GM18951 (cell line): ENCODE data around the gene TDRD5.
"Not testable (repeated sequence)": the region's sequence is repeated elsewhere in the genome, so short reads cannot be mapped to it uniquely, and the experiment has no call there.

ENCODE experiments used
- POLR2A ChIP-seq: IDR thresholded peaks from 4 replicates; pipeline ENCODE4 v1.6.1; 2011; ENCODE audit warnings: mild to moderate bottlenecking; ENCODE audit not compliant: insufficient read length, insufficient read depth; ENCODE audit errors: extremely low read depth
- in situ Hi-C: fragments of 300-500 bp; cut with MboI; formaldehyde crosslinking; loops from one replicate; pipeline ENCODE4 v1.12.0; 2022; ENCODE audit warnings: low sequenced_read_pairs, mixed read lengths, inconsistent platforms; ENCODE audit not compliant: unreplicated experiment

Gene TDRD5

DNA sequence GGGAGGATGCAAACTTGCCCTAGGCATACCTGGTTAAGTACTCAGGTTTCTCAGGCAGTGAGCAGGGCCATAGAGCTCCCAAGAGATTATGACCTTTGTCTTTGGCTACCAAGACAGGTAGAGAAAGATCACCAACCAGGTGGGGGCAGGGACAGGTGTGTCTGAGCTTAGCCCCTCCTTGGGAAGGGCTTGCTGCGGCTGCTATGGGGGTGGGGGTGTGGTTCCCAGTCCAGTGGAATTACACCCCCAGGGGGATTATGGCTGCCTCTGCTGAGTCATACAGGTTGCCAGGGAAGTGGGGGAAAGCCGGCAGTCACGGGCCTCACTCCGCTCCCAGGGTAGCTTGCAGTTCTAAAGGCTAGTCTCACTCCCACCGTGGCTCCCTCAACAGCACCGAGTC is 86.2 kb downstream of the TDRD5 start:
- TF ChIP-seq POLR2A: no peak

DNA sequence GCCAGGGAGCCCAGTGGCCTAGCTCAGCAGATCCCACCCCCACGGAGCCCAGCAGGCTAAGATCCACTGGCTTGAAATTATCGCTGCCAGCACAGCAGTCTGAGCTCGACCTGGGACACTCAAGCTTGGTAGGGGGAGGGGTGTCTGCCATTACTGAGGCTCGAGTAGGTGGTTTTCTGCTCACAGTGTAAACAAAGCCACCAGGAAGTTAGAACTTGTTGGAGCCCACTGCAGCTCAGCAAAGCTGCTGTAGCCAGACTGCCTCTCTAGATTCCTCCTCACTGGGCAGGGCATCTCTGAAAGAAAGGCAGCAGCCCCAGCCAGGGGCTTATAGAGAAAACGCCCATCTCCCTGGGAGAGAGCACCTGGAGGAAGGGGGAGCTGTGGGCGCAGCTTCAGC is 102.9 kb downstream of the TDRD5 start:
- in situ Hi-C loops: not testable (repeated sequence)

More for the DNA sequence above, 86.2 kb downstream of the TDRD5 start:
- in situ Hi-C loops: no loop called here

DNA sequence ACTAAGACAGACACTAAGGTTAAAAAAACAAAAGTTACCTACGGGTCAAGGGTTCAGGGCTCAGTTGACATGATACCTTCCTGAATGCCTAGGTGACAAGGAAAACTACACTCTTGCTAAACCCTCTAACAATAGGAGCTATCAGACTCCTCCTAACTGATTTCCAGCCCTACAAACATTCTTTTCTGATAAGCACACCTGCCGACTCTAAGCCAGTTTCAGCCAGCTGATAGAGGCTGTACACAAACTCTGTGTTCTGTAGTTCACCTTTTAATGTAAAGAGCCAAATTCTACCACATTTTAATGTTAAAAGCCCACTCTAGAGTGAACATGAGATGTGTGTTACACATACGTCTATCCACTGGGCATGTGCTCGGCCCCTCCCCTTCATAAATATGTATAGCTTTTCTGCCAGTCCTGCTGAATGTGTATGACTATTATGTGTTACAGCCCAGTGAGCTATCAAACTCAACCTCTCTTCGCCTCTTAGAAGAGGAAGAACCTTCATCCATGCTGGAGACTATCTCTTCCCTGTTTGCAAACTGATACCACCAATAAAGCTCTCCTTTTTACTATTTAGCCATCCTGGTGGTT is 111.4 kb downstream of the TDRD5 start:
- in situ Hi-C loops: loop anchor here (10.0 to 25.0 kb wide), 2 partner anchors 112 to 484 kb away; no protein-coding TSS in a partner anchor
- no peak for TF ChIP-seq POLR2A

DNA sequence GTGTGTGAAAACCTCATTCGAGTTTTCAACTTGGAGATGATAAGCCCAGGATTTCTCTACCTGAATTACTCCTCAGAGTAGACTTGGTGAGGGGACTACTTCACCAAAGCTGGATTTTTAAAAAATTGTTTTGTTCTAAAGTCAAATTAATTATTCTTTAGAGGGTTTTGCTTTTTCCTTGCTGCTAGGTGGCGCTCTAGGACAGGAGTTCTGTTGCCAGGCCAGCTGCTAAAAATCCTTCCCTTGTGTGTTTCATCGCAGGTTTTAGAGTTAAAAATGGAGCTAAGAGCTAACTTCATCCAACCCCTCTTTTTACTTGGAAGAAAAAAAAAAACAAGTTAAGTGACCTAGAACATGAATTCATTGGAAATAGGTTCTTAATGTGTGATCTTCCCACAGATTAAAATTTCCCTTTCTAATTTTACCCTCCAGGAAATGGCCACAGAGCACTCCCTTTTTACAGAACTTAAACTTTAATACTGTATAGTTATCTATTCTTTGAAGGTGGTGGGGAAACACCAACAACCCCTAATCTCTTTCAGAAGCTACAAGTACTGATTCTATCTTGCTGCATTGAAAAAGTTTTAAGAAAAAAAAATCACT is 114.8 kb downstream of the TDRD5 start:
- in situ Hi-C loops: loop anchor here (10.0 to 25.0 kb wide), 2 partner anchors 108 to 481 kb away; no protein-coding TSS in a partner anchor
- TF ChIP-seq POLR2A: no peak

DNA sequence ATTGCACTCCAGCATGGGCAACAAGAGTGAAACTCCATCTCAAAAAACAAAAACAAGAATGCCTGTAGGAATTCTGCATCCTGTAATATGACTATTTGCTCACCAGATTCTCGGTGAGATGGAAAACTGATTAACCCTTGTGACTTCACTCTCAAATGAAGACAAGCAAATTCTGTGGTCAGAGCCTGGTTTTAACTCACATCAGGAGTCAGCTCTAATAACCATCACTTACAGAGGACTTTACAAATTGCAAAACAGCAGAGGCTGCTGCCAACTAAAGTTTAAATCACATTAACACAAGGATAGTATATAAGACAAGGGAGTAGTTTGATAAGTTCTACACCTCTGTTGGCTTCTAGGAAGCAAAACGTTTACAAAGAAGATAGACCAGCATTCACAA is 115.8 kb downstream of the TDRD5 start:
- in situ Hi-C loops: loop anchor here (10.0 to 25.0 kb wide), 2 partner anchors 107 to 480 kb away; no protein-coding TSS in a partner anchor
- TF ChIP-seq POLR2A: no peak

DNA sequence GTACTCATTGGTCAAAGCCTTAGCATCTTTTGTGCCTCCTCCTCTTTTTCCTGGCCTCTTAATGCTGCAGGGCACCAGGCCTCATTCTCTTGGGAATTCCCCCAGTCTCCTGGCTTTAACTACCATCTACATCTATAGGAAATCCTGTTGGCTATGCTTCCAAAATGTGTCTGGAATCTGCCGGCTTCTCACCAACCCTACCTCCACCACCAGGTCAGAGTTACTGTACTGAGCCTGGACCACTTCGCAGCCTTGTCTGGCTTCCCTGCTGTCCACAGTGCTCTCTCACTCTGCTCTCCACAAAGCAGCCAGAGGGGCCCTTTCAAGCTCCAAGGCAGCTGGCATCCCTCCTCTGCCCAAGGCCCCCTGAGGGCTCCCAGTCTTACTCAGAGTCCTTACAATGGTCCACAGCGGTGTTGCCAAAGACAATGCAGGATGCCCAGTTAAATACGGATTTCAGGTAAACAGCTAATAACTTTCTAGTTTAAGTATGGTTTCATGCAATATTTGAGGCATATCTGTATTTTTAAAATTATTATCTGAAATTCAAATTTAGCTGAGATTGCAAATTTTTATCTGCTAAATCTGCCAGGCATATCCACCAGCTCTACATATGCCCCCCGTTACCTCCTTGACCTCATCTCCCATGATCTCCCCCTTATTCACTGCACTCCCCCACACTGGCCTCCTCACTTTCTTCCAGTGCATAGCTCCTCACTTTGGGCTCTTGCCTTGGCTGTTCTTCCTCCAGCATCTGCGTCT is 117.0 kb downstream of the TDRD5 start:
- in situ Hi-C loops: loop anchor here (10.0 to 25.0 kb wide), 2 partner anchors 106 to 479 kb away; no protein-coding TSS in a partner anchor

DNA sequence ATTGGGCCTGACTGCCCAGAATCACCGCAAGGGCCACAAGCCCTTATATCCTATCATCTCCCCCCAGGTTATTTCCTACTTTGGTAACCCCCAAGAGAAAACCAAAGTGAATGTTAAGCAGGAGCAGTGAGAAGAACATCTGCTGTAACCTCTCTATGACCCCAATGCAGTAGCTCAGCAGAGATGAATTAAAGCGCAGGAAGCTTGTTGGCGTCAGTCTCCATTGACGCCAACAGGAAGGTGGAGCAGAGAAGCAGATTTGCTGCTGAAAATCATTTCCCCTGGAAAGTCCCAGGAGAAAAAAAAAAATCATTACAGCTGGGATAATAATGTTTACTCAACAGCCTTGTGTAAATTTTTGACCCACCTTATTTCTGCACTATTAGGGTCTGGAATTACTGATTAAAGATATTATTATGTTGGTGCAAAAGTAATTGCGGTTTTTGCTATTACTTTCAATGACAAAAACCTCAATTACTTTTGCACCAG is 118.3 kb downstream of the TDRD5 start:
- in situ Hi-C loops: loop anchor here (10.0 to 25.0 kb wide), 2 partner anchors 105 to 477 kb away; no protein-coding TSS in a partner anchor
- no peak for TF ChIP-seq POLR2A

More for the DNA sequence above, 117.0 kb downstream of the TDRD5 start:
- TF ChIP-seq POLR2A: no peak

DNA sequence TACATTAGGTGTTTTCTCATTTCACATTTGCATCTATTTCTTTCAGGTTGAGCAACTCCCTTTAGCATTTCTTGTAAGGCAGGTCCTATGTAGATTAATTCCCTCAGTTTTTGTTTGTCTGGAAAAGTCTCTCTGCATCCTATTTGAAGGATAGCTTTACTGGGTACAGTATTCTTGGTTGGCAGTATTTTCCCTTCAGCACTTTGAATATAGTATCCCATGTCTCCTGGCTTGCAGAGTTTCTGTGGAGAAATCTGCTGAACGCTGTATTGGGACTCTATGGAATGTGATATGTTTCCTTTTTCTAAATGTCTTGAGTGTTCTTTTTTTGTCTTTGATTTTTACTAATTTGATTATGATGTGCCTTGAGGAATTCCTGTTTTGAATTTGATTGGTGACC is 122.5 kb downstream of the TDRD5 start:
- no peak for TF ChIP-seq POLR2A
- in situ Hi-C loops: loop anchor here (25.0 kb wide), 1 partner anchor 473 kb away; no protein-coding TSS in a partner anchor

DNA sequence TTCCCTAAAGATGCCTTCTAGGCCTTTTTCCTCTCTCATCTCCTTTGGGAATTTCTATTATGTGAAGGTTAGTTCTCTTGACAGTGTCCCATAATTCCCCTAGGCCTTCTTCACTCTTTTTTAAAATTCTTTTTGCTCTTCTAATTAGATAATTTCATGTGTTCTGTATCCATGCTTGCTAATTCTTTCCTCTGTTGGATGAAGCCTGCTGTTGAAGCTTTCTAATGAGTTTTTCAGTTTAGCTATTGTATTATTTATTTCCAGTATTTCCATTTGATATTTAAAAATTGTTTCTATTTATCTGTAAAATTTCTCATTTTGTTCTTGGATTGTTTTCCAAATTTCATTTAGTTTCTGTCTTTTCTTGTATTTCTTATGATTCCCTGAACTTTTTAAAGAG is 123.0 kb downstream of the TDRD5 start:
- in situ Hi-C loops: loop anchor here (25.0 kb wide), 1 partner anchor 473 kb away; no protein-coding TSS in a partner anchor
- TF ChIP-seq POLR2A: no peak

DNA sequence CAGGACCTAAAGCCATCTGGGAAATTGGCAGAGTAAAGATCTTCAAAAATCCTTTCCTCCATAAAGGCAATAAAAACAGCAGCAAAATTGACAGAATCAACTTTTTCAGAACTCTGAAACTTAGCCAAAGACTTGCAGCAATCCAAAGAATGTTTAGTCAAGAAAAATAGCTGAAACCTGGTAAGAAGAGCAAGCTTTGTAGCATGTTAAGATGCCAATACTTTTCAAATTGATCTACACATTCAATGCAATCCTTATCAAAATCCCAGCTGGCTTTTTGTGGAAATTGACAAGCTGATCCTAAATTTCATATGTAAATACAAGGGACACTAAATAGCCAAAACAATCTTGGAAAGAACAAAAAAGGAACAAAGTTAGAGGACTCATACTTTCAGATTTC is 127.6 kb downstream of the TDRD5 start:
- in situ Hi-C loops: loop anchor here (25.0 kb wide), 1 partner anchor 468 kb away; no protein-coding TSS in a partner anchor
- TF ChIP-seq POLR2A: no peak

DNA sequence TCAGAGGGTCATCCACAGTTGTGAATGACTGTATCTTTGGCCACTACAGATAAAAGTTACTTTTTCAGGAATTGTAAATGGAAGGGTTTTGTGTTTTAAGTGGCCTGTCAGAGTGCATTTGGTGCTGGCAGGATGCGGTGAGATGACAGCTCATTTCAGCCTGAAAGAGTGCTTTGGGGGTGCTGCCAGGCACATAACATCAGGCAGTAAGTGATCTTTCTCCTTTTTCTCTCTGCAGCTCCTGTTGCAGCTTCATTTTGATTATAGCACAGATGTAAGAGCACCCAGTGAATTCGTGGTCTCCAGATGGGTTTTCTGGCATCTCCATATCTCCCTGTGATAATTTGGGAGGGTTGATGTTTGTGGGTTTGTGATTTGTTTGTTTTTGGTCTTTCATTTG is 136.6 kb downstream of the TDRD5 start:
- no peak for TF ChIP-seq POLR2A
- in situ Hi-C loops: no loop called here

DNA sequence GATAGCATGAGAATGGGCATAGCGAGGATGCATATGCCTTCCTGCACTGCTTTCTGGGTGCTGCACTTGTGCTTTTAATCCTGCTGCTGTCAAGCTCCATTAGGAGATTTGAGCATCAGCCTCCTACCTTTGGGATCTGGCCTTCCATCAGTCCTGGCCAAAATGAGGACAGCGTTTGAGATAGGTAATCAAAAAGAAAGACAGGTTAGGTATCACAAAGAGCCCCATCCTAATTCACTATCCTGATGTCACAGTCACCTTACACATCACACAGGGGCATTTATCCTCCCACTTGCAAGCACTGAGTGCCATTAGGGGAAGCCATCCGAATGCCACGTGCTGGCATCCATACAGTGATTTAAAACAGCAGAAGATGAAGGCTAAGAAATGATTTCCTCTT is 138.2 kb downstream of the TDRD5 start:
- in situ Hi-C loops: no loop called here
- TF ChIP-seq POLR2A: no peak

DNA sequence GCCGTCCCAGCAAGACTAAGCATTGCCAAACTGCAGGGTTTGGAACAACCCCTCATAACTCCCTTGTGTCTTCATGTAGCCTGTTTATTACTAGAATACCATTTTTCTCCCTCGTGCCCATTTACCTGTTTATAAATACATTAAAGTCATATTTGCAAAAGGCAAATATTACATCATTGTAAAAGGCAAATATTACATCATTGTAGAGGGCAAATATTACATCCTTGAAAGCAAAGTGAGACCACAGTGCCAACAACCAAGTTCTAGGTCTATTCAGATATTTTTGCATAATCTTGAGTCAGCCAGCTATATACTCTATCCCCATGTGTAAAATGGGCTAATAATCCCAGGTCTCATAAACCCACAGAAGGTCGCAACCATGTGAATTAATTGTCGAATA is 140.0 kb downstream of the TDRD5 start:
- in situ Hi-C loops: no loop called here
- no peak for TF ChIP-seq POLR2A
